Stimulated activated CD4-positive, alpha-beta T cell treated with anti-CD3 and anti-CD28 coated beads, TNF-alpha, amount 100 ng/mL, for 48 hours (primary cell): ENCODE data around the gene DLG2.
"Not testable (repeated sequence)": the region's sequence is repeated elsewhere in the genome, so short reads cannot be mapped to it uniquely, and the experiment has no call there.

Experiments
- DNase-seq, 3 donors: peaks; one replicate each; pipeline ENCODE4 v3.0.0-alpha.2; 2020; ENCODE audit warnings: low read depth in 3 of 3

The DLG2 gene

DNA sequence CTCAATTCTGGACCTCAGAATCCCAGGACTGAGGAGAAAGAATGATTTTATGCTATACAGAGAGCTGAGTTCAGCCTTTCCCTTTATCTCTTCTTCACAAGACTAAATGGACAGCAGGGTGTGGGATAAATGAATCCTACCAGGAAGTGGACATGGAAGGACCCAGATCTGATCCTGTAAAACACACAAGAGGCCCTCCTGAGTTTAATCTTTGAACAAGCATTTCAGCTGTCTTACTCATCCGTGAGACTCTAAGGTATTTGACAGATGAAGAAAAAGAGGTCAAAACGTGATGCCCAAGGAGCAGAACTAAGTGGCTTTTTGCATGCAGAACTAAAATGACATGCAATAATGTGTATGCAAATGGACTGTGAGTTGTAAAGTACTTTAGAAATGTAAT is 511.3 kb downstream of the DLG2 start:
- DNase-seq, result no peak

DNA sequence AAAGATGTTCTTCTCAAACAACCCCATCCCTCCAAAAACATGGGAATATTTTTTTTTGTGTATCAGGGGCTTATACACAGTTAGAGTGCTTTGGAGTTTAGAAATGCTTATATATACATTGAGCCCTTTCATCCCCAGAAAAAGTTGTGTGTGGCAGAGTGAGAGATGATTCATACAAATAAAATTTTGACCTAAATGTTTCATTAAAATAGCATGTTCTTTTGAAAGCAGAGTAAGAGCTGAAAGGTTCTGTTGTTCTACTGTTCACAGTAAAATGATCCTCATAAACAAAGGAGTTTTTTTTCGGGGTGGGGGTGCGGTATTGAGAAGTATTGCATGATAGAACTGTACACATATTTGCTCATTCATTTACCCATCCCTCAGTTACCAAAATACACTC is 512.4 kb downstream of the DLG2 start:
- DNase-seq, result no peak

DNA sequence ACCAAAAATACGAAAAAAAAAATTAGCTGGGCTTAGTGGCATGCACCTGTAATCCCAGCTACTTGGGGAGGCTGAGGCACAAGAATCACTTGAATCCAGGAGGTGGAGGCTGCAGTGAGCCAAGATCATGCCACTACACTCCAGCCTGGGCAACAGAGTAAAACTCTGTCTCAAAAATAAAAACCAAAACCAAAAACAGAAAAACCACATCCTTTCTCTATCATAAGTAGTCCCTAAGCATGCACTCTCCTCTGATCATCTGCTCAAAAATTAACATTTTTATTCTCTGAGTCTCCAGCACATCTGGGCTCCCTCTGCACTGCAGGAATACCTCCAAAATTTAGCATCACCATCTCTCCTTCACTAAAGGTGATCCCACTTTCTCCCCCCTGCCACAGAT is 516.9 kb downstream of the DLG2 start:
- DNase-seq, result not testable (repeated sequence)

DNA sequence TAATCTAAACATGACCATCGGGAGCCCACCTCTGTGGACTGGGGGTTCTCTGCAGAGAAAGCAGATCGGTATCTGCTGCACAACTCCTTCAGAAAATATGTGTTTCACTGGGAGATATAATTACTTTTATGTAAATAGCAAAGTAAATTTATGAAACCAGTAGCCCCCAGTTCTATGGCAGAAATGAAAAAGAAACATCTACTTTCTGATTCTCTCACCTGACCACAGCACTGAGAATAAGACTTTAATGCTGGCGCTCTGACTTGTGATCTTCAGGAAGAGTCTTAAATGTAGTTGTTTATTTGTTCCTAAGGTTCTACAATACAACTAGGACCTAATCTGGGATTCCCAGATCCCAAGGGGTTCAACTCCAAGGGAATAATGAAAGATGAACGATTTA is 518.0 kb downstream of the DLG2 start:
- DNase-seq, result no peak

DNA sequence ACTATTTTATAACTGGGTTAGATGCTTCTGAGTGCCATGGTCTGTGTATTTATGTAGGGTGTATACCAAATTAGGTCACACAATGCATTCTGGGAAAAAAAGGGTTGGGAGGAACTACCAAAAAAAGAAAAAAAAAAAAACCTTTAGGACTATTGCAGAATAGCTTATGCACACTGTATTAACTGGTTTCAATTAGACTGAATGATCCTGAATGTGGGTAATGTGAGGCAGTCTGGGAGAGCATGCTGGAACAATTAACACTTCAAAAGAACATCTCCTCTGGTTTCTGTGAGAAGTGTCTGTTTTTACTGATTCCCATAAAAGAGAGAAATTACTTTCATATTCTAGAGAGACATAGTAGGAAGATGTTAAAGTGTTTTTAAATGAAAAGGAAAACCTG is 521.3 kb downstream of the DLG2 start:
- DNase-seq, result no peak

DNA sequence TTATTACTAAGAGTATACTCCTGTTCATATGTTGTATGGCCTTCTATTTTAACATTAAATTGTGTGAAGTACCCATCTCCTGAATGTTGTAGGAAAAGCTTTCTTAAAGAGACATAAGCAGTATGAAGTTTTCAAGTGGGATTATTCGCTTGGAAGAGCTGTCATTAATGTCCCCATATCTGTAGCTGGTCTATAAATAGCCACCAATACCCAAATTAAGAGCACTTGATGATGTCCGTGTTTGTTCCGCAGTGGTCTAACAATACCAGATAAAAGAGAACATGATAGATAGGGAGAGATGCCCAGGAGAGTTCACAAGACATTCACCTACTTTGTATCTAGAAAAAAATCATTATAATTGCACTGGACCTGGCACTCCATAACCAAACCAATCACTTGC is 527.6 kb downstream of the DLG2 start:
- DNase-seq, result no peak

DNA sequence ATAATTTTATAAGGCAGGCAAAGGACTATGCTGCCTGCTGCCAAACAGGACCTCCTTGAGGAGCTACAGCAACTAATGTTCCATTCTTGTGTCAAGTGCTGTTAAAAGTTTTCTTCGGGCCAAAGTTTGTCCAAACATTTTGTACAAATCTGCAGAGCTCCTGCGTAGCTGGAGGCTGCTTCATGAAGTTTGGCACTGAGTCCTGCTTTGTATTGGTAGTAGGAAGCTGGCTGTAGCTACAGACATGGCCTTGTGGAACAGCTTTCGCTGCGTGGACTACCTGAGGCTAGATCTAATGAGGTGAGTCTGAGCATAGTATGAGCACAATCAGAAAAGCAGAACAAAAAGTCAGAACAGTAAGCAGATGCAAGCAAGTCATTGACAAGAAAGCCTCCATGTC is 528.1 kb downstream of the DLG2 start:
- DNase-seq, result no peak

DNA sequence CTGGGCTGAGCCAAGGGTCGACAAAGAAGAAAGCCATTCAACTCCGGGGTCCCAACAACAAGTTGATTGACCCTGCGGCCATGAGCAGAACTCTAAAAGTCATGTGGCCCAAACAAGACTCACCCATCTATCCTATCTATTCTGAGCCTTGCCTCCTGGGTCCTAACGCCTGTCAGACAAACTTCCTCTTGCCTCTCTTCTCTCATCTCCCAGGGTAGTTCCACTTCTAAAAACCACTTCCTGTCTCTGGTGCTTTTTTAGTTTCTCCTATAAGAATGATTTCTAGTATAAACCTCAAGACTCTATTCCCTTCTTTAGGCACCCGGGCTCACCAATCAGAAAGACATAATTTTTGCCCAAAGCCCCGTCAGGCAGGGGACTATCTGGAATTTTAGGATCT is 530.2 kb downstream of the DLG2 start:
- no peak for DNase-seq

DNA sequence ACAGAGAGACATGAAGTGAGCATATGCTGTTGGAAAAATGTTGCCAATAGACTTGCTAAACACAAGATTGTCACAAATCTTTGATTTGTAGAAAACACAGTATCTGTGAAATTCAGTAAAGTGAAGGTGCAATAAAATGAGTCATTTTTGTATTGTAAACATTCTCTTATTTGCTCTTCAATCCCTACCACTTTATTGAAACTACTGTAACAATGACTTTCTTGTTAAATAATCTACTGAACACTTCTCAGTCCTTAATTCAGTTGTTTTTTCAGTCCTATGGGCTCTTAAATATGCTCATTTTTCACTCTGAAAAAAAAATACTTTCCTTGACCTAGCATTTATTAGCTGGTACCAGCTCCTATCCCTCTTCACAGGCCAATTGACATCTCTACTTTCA is 531.9 kb downstream of the DLG2 start:
- DNase-seq, result no peak

DNA sequence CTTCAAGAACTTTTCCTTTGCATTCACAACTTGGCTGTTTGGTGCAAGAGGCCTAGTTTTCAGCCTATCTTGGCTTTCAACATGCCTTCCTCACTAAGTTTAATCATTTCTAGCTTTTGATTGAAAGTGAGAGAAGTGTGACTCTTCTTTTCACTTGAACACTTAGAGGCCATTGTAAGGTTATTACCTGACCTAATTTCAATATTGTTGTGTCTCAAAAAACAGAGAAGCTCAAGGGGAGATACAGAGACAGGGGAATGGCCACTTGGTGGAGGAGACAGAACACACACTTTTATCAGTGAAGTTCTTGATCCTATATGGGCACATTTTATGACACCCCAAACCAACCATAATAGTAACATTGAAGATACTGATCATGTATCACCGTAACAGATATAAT is 532.3 kb downstream of the DLG2 start:
- DNase-seq, result no peak

DNA sequence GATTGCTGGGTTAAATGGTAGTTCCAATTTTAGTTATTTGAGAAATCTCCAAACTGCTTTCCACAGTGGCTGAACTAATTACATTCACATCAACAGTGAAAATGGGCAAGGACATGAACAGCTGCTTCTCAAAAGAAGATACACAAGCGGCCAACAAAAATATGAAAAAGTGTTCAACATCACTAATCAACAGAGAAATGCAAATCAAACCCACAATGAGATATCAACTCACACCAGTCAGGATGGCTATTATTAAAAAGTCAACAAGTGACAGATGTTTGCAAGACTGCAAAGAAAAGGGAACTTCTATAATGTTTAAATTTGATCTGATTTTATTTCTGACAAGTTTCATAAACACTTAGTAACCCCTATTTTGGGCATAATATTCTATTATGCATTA is 537.5 kb downstream of the DLG2 start:
- no peak for DNase-seq

DNA sequence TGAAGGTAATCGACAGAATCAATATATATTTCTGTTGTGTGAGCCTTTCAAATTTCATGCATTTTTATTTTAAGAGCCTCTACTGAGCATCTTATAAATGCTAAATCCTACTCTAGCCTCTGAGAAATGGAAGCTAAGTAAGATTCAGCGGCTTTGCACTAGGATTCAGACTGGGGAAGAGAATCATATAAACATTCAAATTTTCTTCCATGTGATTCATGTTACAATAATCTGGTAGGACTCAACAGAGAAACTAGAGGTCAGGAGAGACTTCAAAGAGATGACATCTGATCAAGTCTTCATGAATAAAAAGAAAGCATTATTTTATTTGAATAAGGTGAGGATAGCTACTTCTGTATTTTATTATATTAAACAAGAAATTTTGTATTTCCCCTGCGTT is 538.9 kb downstream of the DLG2 start:
- no peak for DNase-seq

DNA sequence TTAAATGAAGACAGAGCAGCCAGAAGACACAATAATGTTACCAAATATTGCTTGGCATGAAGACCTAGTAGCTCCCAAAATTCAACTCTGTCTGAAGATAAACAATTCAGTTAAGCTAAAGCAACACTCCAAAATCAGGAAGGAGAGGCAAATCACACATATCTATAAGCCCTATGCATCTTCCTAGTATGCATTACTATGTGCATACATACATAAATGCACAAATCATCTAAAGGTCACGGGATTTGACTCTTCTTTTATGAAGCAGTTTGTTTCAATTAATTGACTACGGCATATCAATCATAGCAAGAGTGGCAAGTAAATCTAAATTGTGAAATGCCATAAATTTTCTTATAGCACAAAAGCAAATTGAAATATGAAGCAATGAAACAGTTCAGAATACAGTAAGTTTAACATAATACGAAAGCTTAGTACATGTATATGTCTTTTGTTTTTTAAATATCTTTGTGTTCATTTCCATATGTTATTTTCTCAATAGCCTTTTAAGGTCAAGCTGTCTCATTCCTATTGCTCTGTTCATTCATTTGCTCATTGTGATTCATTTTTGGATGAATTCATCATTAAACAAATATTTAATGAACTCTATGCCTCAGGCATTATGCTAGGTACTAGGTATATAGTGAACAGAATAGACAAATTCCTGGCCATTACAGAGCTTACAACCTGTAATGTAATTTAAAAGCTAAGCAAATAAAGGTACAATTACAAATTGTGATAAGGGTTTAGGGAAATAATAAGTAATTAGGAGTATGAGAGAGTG is 540.5 kb downstream of the DLG2 start:
- no peak for DNase-seq

DNA sequence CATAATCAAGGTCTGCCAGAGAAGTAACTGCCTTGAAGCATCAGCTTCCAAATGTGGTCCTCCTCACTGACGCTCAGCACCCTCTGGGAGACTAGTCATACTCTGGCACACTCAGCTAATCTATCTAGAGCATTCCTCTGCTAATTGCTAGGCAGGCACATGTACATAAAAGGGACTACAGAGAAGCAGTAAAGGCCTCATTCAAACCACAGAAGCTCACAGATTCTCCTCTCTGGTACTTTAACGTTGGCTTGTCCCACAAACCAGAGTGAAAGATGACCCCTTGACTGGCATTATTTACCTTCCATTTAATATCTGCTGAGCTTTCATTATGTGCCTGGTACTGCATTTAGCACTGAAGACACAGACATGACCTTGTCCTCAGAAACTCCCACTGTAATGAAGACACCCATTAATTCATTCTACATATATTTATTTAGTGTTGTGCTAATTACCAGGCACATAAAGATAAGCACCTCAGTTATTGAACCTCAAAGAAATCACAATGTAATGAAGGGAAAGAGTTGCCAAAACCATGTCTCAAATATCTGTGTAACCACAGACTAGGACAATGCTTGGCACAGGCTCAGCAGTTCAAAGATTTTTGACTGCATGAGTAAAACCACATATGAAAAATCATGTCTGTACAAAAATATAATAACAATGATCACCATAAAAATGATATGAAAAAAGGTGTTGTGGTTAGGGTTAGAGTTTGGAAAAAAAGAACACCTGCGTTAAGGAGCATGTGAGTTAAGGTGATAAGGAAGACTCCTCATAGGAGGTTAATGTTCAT is 550.4 kb downstream of the DLG2 start:
- no peak for DNase-seq

DNA sequence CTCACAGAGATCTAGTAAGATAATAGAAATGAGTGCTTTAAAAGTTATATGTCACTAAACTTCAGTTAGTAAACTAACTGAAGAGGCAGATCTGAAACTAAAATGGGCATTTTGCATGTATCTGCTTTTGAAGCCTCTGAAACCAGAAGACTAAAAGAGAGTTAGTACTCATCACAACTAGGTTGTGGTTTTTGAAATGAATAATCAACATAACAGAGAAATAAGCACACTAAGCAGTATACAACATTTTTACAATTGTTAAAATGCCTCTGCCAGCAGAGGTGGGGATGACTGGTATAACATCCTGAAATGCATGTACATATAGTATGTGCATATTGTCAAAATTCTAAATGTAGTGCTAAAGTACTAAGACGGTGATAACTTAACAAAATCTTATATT is 564.5 kb downstream of the DLG2 start:
- DNase-seq, result no peak

DNA sequence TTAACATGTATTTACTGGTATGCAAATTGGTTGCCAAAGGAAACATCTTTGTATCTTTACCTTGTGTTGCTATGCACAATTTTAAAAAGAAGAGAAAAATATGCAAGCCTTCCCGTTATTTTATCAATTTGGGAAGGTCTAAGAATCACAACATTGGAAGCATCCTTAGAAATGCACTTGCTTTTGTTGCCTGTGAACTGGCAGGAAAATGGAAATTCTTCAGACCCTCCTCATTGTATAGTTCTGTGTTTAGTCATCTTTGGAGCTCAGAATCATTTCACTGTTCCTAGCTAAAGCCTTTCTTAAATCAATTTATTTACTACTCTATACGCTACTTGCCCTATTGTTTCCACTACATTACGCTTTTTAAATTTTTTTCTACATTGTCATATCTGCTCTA is 574.5 kb downstream of the DLG2 start:
- no peak for DNase-seq

DNA sequence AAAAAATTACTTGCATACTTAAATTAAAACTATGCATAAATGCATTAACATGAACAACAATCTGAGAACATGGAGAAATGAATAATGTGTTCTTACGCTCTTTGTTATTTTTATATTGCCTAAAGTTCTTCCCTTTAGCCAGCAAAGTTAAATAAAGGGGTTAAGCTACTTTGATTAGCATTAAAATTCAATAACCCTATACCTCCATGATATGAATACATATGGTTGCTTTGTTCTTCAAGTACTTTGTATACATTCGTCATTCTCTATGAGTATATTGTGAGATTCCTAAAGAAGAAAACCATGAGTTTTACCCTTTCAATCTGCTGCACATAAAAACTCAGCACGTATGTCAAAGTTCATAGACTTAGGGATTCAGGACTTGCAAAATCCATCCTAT is 578.3 kb downstream of the DLG2 start:
- DNase-seq, result no peak

DNA sequence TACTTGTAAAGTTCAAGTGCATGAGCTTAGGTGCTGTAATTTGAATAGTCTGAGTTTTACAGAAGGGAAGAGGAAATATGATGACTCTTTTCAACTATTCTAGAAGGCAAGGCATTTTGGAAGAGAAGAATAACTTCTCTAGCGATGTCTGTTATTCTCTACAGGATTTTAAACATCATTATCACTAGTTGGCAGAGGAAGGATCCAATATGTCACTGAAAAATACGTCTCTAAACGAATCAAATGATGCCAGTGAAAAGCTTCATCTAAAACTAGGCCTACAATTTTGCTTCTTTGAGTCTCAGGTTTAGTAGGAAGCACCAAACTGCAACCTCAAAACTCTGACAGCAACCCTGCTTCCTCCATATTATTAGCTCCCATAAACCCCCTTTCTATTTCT is 581.4 kb downstream of the DLG2 start:
- DNase-seq, result no peak

DNA sequence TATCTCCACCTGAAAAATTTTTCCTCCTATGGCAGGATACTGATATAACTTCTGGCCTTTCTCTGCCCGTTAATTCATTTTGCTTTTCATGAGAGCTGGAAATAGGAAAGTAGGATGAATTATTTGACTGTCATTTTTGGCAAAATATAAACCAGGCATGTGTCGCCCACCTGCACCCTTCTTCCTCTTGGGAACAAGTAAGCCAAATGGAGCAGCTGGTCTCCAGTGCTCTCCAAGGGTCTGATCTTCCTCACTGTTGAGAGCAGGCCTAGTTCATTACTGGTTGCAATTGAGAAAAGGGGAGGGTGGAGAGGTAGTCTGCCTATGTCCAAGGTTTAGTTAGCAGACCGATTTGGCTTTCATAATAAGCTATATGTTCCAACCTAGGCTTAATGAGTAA is 582.2 kb downstream of the DLG2 start:
- no peak for DNase-seq

DNA sequence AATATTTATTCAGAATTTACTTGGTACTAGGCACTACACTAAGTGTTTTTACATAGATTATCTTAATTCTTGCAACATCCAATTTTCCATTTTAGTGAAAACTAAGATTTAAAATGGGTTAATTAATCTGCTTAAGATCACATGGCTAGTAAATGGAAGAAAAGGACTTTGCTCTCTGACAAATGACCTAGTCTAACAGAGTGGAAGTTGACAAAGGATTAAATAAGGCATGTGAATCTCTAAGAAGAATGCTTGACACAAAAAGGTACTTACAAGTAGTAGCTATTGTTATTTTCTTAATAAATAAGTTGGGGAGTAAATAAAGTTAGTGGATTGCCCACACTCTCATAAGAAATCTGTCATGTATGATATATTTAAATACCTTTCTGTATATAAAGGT is 584.8 kb downstream of the DLG2 start:
- no peak for DNase-seq

DNA sequence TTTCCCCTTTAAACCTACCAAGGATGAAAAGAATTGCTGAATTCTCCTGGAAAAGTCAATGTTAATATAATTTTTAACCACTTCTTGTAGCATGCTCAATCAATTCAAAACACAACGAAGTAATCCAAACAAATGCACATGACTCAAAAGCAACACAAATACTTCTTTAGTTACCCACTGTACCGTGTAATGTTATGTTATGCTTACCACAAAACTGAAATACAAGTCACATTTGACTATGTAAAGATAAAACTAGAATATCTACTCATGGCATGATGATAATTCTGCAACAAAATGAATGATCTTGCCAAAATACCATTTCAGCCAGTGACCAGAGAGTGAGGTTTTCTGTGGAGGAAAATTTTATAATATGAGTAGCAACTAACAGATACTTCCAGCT is 587.0 kb downstream of the DLG2 start:
- DNase-seq, result no peak

DNA sequence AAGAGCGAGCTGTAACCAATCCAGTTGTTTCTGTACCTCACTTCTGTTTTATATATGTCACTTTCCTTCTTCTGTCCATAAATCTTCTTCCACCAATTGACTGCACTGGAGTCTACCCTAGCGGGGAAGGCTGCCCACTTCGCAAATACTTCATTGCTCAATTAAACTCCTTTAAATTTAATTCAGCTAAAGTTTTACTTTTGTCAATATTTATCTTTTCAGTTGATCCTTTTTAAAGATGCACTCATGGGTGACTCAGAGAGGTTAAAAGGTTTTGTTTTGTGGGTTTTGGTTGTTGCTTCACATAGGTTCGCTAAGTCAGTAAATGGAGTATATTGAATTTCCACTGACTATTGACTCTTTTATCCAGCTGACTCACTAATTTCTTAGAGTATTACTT is 597.2 kb downstream of the DLG2 start:
- DNase-seq, result no peak

DNA sequence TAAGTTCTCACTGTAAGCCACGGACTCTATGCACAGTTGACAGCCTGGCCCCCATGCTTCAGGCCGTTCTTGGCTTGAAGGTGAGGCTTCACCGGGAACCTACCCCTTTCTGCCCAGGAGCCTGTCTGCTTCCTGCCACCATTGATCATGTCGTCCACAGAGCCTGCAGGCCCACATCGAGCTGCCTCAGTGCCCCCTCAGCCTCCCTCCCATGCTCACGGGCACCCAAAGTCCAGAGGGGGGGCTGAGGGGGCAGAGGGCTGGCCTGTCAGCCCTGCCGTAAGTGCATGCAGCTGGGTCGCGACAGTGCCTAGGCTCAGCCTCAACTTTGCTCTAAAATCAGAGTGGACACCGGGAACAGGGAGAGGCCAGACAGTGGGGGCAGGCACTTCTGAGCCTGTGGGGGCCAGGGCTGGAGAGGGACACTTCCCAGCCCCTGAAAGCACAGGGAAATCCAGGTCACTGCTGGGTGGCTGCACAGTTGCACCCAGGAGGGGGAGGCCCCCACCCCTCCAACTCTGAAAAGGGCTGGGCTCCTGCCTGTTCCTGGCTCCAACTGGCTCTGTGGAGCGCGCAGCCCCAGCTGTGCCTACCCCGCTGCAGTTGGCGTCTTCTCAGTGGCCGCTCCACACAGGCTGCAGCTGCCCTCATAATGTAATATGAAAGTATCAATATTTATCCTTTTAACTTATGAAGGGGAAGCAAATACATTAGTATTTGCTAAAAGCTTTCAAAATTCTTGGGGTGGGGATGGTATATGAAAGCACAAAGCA is 598.6 kb downstream of the DLG2 start:
- no peak for DNase-seq
